DND-41 (cell line): ENCODE data around the gene GTF2A2.
"Not testable (repeated sequence)": the region's sequence is repeated elsewhere in the genome, so short reads cannot be mapped to it uniquely, and the experiment has no call there.

Experiments
- ATAC-seq: fragments of 200-7000 bp; cut with Tn5 transposase; 3 replicates; pipeline ENCODE4 v1.9.1; 2021; ENCODE audit warnings: low read depth; ENCODE audit not compliant: insufficient read depth
- DNase-seq: peaks from one replicate; pipeline ENCODE4 v3.0.0-alpha.2; 2020
- H2AFZ ChIP-seq: 2 replicates; pipeline ENCODE4 v1.6.0; 2012; ENCODE audit warnings: low read depth, low read length
- H3K27ac ChIP-seq: 2 replicates; pipeline ENCODE4 v1.5.1; 2012; ENCODE audit warnings: low read length, inconsistent platforms
- H3K27me3 ChIP-seq: fragments of 200-600 bp; sonication (generic); 2 replicates; pipeline ENCODE4 v1.6.0; 2012; ENCODE audit warnings: low read length, mild to moderate bottlenecking, inconsistent platforms; ENCODE audit not compliant: insufficient read depth, poor library complexity
- H3K36me3 ChIP-seq: 2 replicates; pipeline ENCODE4 v1.5.1; 2012; ENCODE audit warnings: low read length, inconsistent platforms; ENCODE audit not compliant: insufficient read depth
- H3K4me1 ChIP-seq: 2 replicates; pipeline ENCODE4 v1.5.1; 2012; ENCODE audit warnings: mild to moderate bottlenecking, low read length; ENCODE audit not compliant: insufficient read depth
- H3K4me2 ChIP-seq: 2 replicates; pipeline ENCODE4 v1.6.0; 2012; ENCODE audit warnings: mild to moderate bottlenecking, moderate library complexity, low read length, inconsistent platforms; ENCODE audit not compliant: insufficient read depth
- H3K4me3 ChIP-seq, 2 experiments: fragments of 200-600 bp in 1 of 2; shearing (Covaris generic) in 1 of 2; 2 replicates each; pipeline ENCODE4 v1.5.1; 2012 to 2016; ENCODE audit warnings: inconsistent platforms in 2 of 2, low read length in 2 of 2, mild to moderate bottlenecking in 2 of 2, low read depth in 1 of 2, moderate library complexity in 1 of 2
- H3K79me2 ChIP-seq: 2 replicates; pipeline ENCODE4 v1.6.0; 2012; ENCODE audit warnings: low read length, inconsistent platforms; ENCODE audit not compliant: insufficient read depth
- H3K9ac ChIP-seq: 2 replicates; pipeline ENCODE4 v1.6.0; 2012; ENCODE audit warnings: low read depth, mild to moderate bottlenecking, inconsistent platforms, low read length, moderate library complexity
- H3K9me3 ChIP-seq: 2 replicates; pipeline ENCODE4 v1.5.1; 2012; ENCODE audit warnings: low read length, moderate library complexity, mild to moderate bottlenecking, inconsistent platforms; ENCODE audit not compliant: insufficient read depth, severe bottlenecking
- H4K20me1 ChIP-seq: 2 replicates; pipeline ENCODE4 v1.6.0; 2012; ENCODE audit warnings: low read length; ENCODE audit not compliant: insufficient read depth
- EZH2 ChIP-seq: IDR thresholded peaks from 3 replicates; pipeline ENCODE4 v1.6.1; 2012; ENCODE audit warnings: borderline replicate concordance, low read depth, mild to moderate bottlenecking, moderate library complexity, low read length, inconsistent platforms; ENCODE audit not compliant: severe bottlenecking
- TF ChIP-seq, protein P1 (sequence below): IDR thresholded peaks from 2 replicates; pipeline ENCODE4 v1.5.1; 2012; ENCODE audit warnings: borderline replicate concordance, low read length, moderate library complexity, mild to moderate bottlenecking; ENCODE audit not compliant: poor library complexity, severe bottlenecking; ENCODE audit errors: extremely low read depth

GTF2A2 gene

DNA sequence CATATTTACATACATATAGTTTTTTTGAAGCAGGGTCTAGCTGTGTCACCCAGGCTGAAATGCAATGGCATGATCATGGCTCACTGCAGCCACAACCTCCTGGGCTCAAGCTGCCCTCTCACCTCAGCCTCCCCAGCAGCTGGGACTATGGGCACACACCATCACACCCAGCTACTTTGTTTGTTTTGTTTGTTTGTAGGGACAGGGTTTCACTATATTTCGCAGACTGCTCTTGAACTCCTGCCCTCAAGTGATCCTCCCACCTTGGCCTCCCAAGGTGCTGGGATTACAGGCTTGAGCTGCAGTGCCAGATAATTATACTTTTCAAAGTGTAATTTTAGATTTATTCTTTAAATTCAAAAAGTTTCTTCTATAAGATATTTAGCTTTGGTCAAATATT is 10.2 kb downstream of the GTF2A2 start:
- no peaks in the 10 kb centered on the region for H4K20me1 ChIP-seq
- ATAC-seq = no peak
- no peak overlapping the region for H3K9ac ChIP-seq
- no peak for DNase-seq
- no peaks in the 10 kb centered on the region for H3K4me1 ChIP-seq
- no peak overlapping the region for H3K4me3 ChIP-seq
- H3K4me2 ChIP-seq = no peak overlapping the region
- no peak overlapping the region for H3K27ac ChIP-seq
- peaks cover 46% of the 10 kb centered on the region for H3K36me3 ChIP-seq
- no peaks in the 10 kb centered on the region; the same call in 1 of the 2 replicates for H3K79me2 ChIP-seq
- H3K9me3 ChIP-seq = no peaks in the 10 kb centered on the region
- no peak for TF ChIP-seq EZH2
- no peaks in the 10 kb centered on the region for H3K27me3 ChIP-seq
- H2AFZ ChIP-seq = no peak overlapping the region

DNA sequence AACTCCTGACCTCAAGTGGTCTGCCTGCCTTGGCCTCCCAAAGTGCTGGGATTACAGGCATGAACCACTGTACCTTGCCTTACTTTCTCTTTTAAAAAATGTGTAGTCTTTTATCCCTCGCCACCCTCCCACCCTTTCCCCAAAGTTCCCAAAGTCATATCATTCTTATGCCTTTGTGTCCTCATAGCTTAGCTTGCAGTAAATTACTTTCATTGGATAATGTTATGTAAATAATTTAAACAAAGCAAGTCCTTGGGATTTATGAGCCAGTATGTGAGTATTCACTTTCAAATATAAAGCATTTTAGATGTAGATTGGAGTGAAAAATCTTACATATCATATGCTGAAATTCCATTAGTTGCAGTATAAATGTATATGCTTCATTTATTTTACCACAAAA is 11.0 kb downstream of the GTF2A2 start:
- H3K79me2 ChIP-seq = no peaks in the 10 kb centered on the region; the same call in 1 of the 2 replicates
- H3K9ac ChIP-seq = no peak overlapping the region
- H3K27ac ChIP-seq = no peak overlapping the region
- ATAC-seq = no peak
- H3K9me3 ChIP-seq = no peaks in the 10 kb centered on the region
- no peak overlapping the region for H3K4me3 ChIP-seq
- H2AFZ ChIP-seq = no peak overlapping the region
- no peaks in the 10 kb centered on the region for H3K4me1 ChIP-seq
- no peak for DNase-seq
- H3K27me3 ChIP-seq = no peaks in the 10 kb centered on the region
- H3K36me3 ChIP-seq = peaks cover 39% of the 10 kb centered on the region
- no peak overlapping the region for H3K4me2 ChIP-seq
- H4K20me1 ChIP-seq = no peaks in the 10 kb centered on the region
- no peak for TF ChIP-seq EZH2

DNA sequence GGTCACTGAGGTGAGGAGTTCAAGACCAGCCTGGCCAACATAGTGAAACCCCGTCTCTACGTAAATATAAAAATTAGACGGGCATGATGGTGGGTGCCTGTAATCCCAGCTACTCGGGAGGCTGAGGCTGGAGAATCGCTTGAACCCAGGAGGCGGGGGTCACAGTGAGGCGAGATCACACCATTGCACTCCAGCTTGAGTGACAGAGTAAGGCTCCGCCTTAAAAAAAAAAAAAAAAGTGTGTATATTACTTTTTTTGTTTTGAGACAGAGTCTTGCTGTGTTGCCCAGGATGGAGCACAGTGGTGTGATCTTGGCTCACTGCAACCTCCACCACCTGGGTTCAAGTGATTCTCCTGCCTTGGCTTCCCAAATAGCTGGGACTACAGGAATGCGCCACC is 11.5 kb downstream of the GTF2A2 start:
- H3K36me3 ChIP-seq = peaks cover 39% of the 10 kb centered on the region
- not testable (repeated sequence) for ATAC-seq, H3K79me2 ChIP-seq

DNA sequence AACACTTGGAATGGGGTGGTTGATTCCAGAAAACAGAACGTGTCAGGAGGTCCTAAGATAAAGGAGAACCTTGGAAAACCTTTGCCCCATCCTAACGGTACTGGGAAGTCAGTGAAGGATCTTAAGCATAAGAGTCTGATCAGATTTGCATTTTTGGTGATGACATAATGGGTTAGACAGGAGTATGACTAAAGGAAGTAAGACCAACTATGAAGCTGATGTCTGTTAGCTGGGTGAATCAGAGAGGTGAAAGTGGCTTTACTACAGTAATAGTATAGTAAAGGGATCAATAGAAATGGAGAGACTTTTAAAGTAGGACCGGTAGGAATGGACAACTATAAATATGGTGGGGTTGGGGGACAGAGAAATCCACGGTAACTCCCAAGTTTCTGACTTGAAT is 12.6 kb downstream of the GTF2A2 start:
- ATAC-seq (no peak), DNase-seq (no peak)
- Histone ChIP-seq H3K79me2 (no peaks in the 10 kb centered on the region), H3K9ac (no peak overlapping the region), H2AFZ (no peak overlapping the region), H3K27ac (no peak overlapping the region), H3K4me2 (no peak overlapping the region), H3K27me3 (no peaks in the 10 kb centered on the region), H3K4me1 (no peaks in the 10 kb centered on the region), H4K20me1 (no peaks in the 10 kb centered on the region), H3K9me3 (no peaks in the 10 kb centered on the region), H3K36me3 (peaks cover 38% of the 10 kb centered on the region), H3K4me3 (no peak overlapping the region)
- no peak for TF ChIP-seq EZH2
- TF ChIP-seq, protein P1, sequence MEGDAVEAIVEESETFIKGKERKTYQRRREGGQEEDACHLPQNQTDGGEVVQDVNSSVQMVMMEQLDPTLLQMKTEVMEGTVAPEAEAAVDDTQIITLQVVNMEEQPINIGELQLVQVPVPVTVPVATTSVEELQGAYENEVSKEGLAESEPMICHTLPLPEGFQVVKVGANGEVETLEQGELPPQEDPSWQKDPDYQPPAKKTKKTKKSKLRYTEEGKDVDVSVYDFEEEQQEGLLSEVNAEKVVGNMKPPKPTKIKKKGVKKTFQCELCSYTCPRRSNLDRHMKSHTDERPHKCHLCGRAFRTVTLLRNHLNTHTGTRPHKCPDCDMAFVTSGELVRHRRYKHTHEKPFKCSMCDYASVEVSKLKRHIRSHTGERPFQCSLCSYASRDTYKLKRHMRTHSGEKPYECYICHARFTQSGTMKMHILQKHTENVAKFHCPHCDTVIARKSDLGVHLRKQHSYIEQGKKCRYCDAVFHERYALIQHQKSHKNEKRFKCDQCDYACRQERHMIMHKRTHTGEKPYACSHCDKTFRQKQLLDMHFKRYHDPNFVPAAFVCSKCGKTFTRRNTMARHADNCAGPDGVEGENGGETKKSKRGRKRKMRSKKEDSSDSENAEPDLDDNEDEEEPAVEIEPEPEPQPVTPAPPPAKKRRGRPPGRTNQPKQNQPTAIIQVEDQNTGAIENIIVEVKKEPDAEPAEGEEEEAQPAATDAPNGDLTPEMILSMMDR = no peak

More for the DNA sequence above, 11.5 kb downstream of the GTF2A2 start:
- DNase-seq, H3K9ac ChIP-seq, H2AFZ ChIP-seq, H3K4me3 ChIP-seq, H3K27me3 ChIP-seq, H3K4me2 ChIP-seq, H3K27ac ChIP-seq, H3K9me3 ChIP-seq, H4K20me1 ChIP-seq, H3K4me1 ChIP-seq: not testable (repeated sequence)

DNA sequence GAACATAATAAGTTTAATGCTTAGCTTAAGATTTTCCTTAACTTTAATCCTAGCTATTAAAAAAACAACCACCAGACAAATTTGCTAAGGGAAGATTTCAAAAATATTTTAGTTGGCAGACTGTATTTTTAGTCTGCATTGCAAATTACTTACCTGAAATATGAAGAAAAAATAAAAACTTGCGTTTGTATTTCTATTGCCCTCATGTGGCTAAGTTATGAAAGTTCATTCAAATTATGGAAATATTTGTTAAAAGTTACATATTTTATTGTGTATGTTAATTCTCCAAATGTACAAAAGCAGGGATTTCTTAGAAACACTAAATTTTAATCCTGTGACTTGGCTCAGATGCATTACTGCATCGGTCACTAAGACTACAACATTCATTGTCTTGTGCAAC is 15.0 kb downstream of the GTF2A2 start:
- ATAC-seq = no peak
- DNase-seq = no peak
- Histone ChIP-seq H4K20me1 (no peaks in the 10 kb centered on the region), H3K27me3 (no peaks in the 10 kb centered on the region), H3K9ac (no peak overlapping the region), H3K4me3 (no peak overlapping the region), H3K4me1 (no peaks in the 10 kb centered on the region), H3K4me2 (no peak overlapping the region), H3K36me3 (peaks cover 43% of the 10 kb centered on the region), H3K27ac (no peak overlapping the region), H3K9me3 (no peaks in the 10 kb centered on the region), H2AFZ (no peak overlapping the region), H3K79me2 (no peaks in the 10 kb centered on the region)
- no peak for TF ChIP-seq EZH2
- TF ChIP-seq, protein P1 = peak; percentile 21

DNA sequence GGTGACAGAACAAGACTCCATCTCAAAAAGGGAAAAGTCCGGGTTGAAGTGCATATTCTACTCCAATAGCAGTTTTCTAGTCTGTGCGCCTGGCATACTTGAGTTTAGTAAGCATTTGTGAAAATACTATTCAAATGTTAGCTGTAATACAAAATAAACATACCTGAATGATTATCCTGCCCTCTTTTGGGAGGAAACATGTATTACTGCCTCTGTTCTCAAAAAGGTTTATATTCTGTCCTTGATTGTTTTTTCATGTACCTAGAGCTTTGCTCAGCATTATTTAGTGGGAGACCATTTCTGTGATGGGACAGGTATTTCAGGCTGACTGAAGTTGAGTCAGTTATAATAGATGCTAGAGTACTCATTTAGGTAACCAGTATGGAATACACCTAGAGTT is 19.8 kb downstream of the GTF2A2 start:
- H4K20me1 ChIP-seq, H3K4me3 ChIP-seq, DNase-seq, H3K9me3 ChIP-seq, H3K9ac ChIP-seq, H3K79me2 ChIP-seq, H3K27me3 ChIP-seq, H3K4me2 ChIP-seq, ATAC-seq, H2AFZ ChIP-seq, H3K27ac ChIP-seq, H3K4me1 ChIP-seq: not testable (repeated sequence)
- H3K36me3 ChIP-seq = peaks cover 23% of the 10 kb centered on the region; the same call in 1 of the 2 replicates
